HepG2 (cell line): ENCODE measurements around the gene SPG7. TPM values are rescaled to one million over a fixed set of nuclear protein-coding genes. Genes with fewer than 3 reads are reported as not detected.

Source experiments
- AHDC1 ChIP-seq: sonication (generic); formaldehyde crosslinking; IDR thresholded peaks from 2 replicates; pipeline ENCODE4 v1.5.1; 2020; ENCODE audit warnings: mild to moderate bottlenecking, missing genetic modification reagents, borderline replicate concordance
- CREB1 ChIP-seq, 2 experiments: fragments of 450-650 bp in 1 of 2; IDR thresholded peaks; 2 replicates each; pipeline ENCODE4 v1.6.1; 2016 to 2017; ENCODE audit warnings: control low read depth in 1 of 2, mild to moderate bottlenecking in 1 of 2, missing compliant biosample characterization in 1 of 2, missing genetic modification characterization in 1 of 2
- EP300 ChIP-seq, 3 experiments: sonication (generic) in 1 of 3; formaldehyde crosslinking in 1 of 3; IDR thresholded peaks; 2 replicates each; pipeline versions ENCODE4 v1.5.1 to v1.6.1; 2011 to 2020; ENCODE audit warnings: low read depth in 2 of 3, low read length in 2 of 3, borderline replicate concordance in 1 of 3, improper control_type of control experiment in 1 of 3, mild to moderate bottlenecking in 1 of 3, missing genetic modification reagents in 1 of 3, moderate library complexity in 1 of 3
- ETV5 ChIP-seq: IDR thresholded peaks from 2 replicates; pipeline ENCODE4 v1.6.1; 2018; ENCODE audit warnings: missing biosample characterization, missing genetic modification reagents, inconsistent platforms, borderline replicate concordance
- FOXA3 ChIP-seq: IDR thresholded peaks from 2 replicates; pipeline ENCODE4 v1.6.1; 2016; ENCODE audit warnings: missing genetic modification reagents, missing compliant biosample characterization
- GATAD2A ChIP-seq: IDR thresholded peaks from 2 replicates; pipeline ENCODE4 v1.6.1; 2016
- HOXA3 ChIP-seq: sonication (generic); formaldehyde crosslinking; IDR thresholded peaks from 2 replicates; pipeline ENCODE4 v1.5.0; 2020; ENCODE audit warnings: missing genetic modification reagents
- HOXA7 ChIP-seq: sonication (generic); formaldehyde crosslinking; IDR thresholded peaks from 2 replicates; pipeline ENCODE4 v1.8.1; 2022; ENCODE audit warnings: mild to moderate bottlenecking, missing genetic modification reagents, moderate library complexity
- KLF12 ChIP-seq: sonication (generic); formaldehyde crosslinking; IDR thresholded peaks from 2 replicates; pipeline ENCODE4 v1.4.0; 2020; ENCODE audit warnings: missing genetic modification reagents, borderline replicate concordance
- LRRFIP1 ChIP-seq: sonication (generic); formaldehyde crosslinking; conservative IDR thresholded peaks from 2 replicates; pipeline ENCODE4 v1.4.0; 2020; ENCODE audit warnings: missing genetic modification reagents
- MIXL1 ChIP-seq: IDR thresholded peaks from 2 replicates; pipeline ENCODE4 v1.6.1; 2016
- NR2F2 ChIP-seq: IDR thresholded peaks from 2 replicates; pipeline ENCODE4 v1.6.1; 2012; ENCODE audit warnings: low read depth, inconsistent platforms, borderline replicate concordance
- POLR2G ChIP-seq: fragments of 200-400 bp; formaldehyde crosslinking; IDR thresholded peaks from 2 replicates; pipeline ENCODE4 v1.6.1; 2018; ENCODE audit warnings: mild to moderate bottlenecking, low read depth, low read length, moderate library complexity
- PTBP1 ChIP-seq: fragments of 200-400 bp; formaldehyde crosslinking; IDR thresholded peaks from 2 replicates; pipeline ENCODE4 v1.6.1; 2018; ENCODE audit warnings: low read length, low read depth; ENCODE audit not compliant: poor library complexity, severe bottlenecking
- RAD21 ChIP-seq: fragments of 450-650 bp; formaldehyde crosslinking; IDR thresholded peaks from 2 replicates; pipeline ENCODE4 v1.5.0; 2020; ENCODE audit warnings: mild to moderate bottlenecking
- ZBTB14 ChIP-seq: sonication (generic); formaldehyde crosslinking; IDR thresholded peaks from 2 replicates; pipeline ENCODE4 v1.4.0; 2020; ENCODE audit warnings: missing genetic modification reagents
- ZNF180 ChIP-seq: sonication (generic); formaldehyde crosslinking; IDR thresholded peaks from 2 replicates; pipeline ENCODE4 v1.4.0; 2020; ENCODE audit warnings: low read depth, missing genetic modification reagents, borderline replicate concordance
- ZNF232 ChIP-seq: sonication (generic); formaldehyde crosslinking; IDR thresholded peaks from 2 replicates; pipeline ENCODE4 v1.4.0; 2020; ENCODE audit warnings: missing genetic modification reagents, borderline replicate concordance
- ZNF430 ChIP-seq: sonication (generic); formaldehyde crosslinking; IDR thresholded peaks from 2 replicates; pipeline ENCODE4 v1.9.0; 2021; ENCODE audit warnings: mild to moderate bottlenecking, missing genetic modification reagents
- ZNF629 ChIP-seq: sonication (generic); formaldehyde crosslinking; conservative IDR thresholded peaks from 2 replicates; pipeline ENCODE4 v1.5.0; 2020; ENCODE audit warnings: missing genetic modification reagents
- polyA plus RNA-seq, 8 experiments: library from polyadenylated mRNA; depleted of rRNA in 3 of 8; stranded (reverse) in 7 of 8; unstranded in 1 of 8; fragments of >200 nt; fragmentation: Illumina TruSeq in 4 of 8; extraction: Trizol in 4 of 8; gene quantifications; 2 replicates each; pipeline versions ENCODE4 v1.2.1 to v1.2.3, GENCODE V29; 2011 to 2016; ENCODE audit warnings: low read depth in 4 of 8, missing spikeins in 1 of 8, mixed read lengths in 1 of 8; ENCODE audit not compliant: insufficient read depth in 1 of 8
- total RNA-seq, 5 experiments: library from RNA; depleted of rRNA; stranded (reverse); fragments of >200 nt; fragmentation: Illumina TruSeq; extraction: Trizol; gene quantifications; 2 replicates each; pipeline ENCODE4 v1.2.3, GENCODE V29; 2016; ENCODE audit warnings: low read depth in 1 of 5

Gene SPG7
- total and polyA plus RNA-seq, 2 of the 13 experiments (the other 11 are each of a cell fraction or from before 2014, with no cell fraction given) = 66.0 to 136 TPM

- TF ChIP-seq CREB1 (IDR thresholded peaks at IDR 0.05) (peak; percentile 68; the same call in 1 of the 2 replicates), CREB1 (CRISPR knock-in tag; IDR thresholded peaks at IDR 0.05) (no peak), ZBTB14 (CRISPR knock-in tag) (peak; percentile 74), KLF12 (peak; percentile 79), ETV5 (CRISPR knock-in tag) (peak; percentile 53; the same call in 1 of the 2 replicates), AHDC1 (CRISPR knock-in tag) (no peak), RAD21 (CRISPR knock-in tag) (peak; percentile 64), HOXA7 (no peak), ZNF629 (CRISPR knock-in tag) (0 out of 2 replicates have a peak, but pooled peaks have one; percentile 39), ZNF430 (CRISPR knock-in tag) (peak; percentile 90), HOXA3 (CRISPR knock-in tag) (peak; percentile 70), NR2F2 (peak; percentile 19; the same call in 1 of the 2 replicates), PTBP1 (peak; percentile 76), ZNF232 (peak; percentile 94), ZNF180 (CRISPR knock-in tag) (peak; percentile 82), GATAD2A (CRISPR knock-in tag) (no peak; the same call in none of the 2 replicates), POLR2G (peak; percentile 94), LRRFIP1 (no peak), MIXL1 (CRISPR knock-in tag) (no peak), EP300 (IDR thresholded peaks at IDR 0.05; ENCODE audit: low read depth in 2 of 2, low read length in 2 of 2) (0 out of 4 replicates have a peak, but pooled peaks of 1 of the 2 experiments have one; percentile 18), EP300 (CRISPR knock-in tag; IDR thresholded peaks at IDR 0.05; ENCODE audit: borderline replicate concordance) (no peak), FOXA3 (peak; percentile 33; the same call in 1 of the 2 replicates)
Observed at GRCh38 chr16:89507834-89508590, at the start of gene SPG7 (continued).
